Raji (cell line): ENCODE results near the gene SIVA1.

Experiments
- POLR2A ChIP-seq: IDR thresholded peaks from 2 replicates; pipeline ENCODE4 v1.6.1; 2011; ENCODE audit warnings: low read depth, low read length, control low read depth; ENCODE audit not compliant: insufficient read depth

Gene SIVA1

DNA sequence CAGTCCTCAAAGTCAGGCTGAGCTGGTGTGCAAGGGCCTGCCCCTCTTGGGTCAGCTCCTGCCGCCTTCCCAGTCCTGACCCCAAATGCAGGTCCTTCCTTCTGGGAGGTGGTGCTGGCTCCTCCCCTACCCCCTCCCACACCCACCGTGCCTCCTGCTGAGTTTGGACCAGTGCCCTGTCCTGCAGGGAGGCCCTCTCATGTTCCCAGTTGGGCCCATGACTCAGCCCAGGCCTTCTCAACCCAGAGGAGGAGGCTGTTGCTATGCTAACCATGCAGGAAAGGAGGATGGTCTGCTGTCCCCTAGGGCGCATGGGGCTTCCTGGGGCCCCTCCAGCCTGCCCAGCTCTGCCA is 52.4 kb downstream of the SIVA1 start:
- TF ChIP-seq POLR2A: no peak

DNA sequence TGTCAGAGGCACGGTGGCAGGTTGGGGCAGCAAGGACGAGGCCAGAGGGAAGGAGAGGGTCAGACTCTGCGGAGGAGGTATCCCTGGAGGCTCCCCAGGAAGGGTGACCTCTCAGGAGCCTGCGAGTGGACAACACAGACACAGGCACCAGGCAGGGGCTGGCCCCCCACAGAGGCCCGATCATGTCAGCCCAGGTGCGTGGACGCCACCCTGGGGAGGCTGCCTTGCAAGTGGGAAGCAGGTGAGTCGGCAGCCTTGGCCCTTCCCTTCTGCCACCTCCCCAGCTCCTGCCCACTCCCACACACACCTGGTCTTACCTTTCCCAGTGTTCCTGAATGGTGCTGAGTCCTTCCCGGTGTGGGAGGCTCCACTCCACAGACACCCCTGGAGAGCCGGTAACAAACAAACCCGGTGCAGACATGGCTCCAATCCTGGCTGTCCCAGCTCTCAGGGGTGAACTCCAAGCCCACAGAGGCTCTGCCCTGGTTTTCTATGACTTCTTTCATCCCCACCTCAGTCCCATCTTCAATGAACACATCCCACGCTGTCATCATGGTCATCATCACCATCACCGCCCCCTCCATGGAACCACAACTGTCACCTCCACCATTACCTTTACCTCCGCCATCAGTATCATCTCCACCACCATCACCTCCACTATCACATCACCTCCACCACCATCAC is 53.1 kb downstream of the SIVA1 start:
- no peak for TF ChIP-seq POLR2A

DNA sequence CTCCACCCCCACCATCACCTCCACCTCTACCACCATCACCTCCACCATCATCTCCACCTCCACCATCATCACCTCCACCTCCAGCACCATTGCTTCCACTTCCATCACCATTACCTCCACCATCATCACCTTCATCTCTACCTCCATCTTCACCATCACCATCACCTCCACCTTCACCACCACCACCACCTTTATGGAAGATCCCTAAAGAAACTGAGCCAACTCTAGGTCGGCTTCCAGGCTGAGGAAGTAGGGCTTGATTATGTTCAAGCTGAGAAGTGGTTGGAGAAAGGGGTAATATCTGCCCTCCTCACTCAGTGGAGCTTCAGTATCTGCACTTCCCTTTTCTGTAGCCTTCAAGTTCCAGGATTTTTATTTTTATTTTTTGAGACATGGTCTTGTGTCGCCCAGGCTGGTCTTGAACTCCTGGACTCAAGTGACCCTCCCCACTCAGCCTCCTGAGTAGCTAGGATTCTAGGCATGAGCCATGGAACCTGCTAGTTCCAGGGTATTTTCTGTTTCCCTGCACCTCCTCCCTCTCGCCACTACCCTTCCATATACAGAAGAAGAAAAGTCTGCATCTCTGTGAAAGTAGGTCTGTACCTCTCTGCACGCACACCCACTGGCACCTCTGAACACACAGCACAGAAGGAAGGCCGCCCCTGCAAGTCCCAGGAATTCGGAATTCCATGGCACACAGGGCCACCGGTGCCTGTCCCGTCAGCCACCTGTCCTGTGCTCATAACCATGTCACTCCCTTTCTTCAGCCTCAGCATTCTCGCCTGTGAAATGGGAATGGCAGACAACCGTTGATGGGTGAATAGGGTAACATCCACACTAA is 53.9 kb downstream of the SIVA1 start:
- no peak for TF ChIP-seq POLR2A

DNA sequence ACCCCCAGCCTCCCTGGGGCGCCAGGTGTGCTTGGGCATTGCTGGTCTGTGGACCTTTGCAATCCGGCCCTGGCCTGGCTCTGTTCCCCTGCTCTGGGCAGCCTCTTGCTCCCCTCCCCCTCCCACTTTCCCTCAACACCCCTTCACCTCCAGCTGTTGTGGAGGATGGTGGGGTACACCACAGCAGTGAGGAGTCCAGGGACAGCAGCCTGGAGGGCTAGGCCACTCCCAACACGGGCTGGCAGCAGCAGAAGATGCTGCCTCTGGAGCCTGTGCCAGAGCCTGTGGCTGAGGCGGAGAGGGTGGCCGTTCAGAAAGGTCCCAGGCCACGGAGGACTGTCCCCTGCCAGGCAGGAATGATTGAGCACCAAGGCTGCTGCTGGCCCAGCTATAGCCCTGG is 55.5 kb downstream of the SIVA1 start:
- TF ChIP-seq POLR2A: no peak
